Endodermal cell (in vitro differentiated cells): ENCODE data around the gene DYNLL2. TPM values are rescaled to one million over a fixed set of nuclear protein-coding genes. Genes with fewer than 3 reads are reported as not detected.

Source experiments
- DNase-seq: peaks from one replicate; pipeline ENCODE4 v3.0.0-alpha.2; 2017
- H3K27ac ChIP-seq: 2 replicates; pipeline ENCODE4 v1.5.1; 2013; ENCODE audit warnings: mild to moderate bottlenecking, low read depth, low read length, moderate library complexity
- H3K27me3 ChIP-seq: 2 replicates; pipeline ENCODE4 v1.6.1; 2013; ENCODE audit warnings: mild to moderate bottlenecking, low read length, moderate library complexity; ENCODE audit not compliant: insufficient read depth, control insufficient read depth, poor library complexity, severe bottlenecking
- H3K36me3 ChIP-seq: 2 replicates; pipeline ENCODE4 v1.7.0; 2013; ENCODE audit warnings: mild to moderate bottlenecking, low read length, moderate library complexity; ENCODE audit not compliant: control insufficient read depth, insufficient read depth
- H3K4me1 ChIP-seq: one replicate; pipeline ENCODE4 v1.7.0; 2013; ENCODE audit warnings: low read length; ENCODE audit not compliant: control insufficient read depth, insufficient read depth
- H3K4me3 ChIP-seq: 2 replicates; pipeline ENCODE4 v1.5.1; 2013; ENCODE audit warnings: mild to moderate bottlenecking, low read length, moderate library complexity
- H3K9ac ChIP-seq: 2 replicates; pipeline ENCODE4 v1.6.1; 2013; ENCODE audit warnings: mild to moderate bottlenecking, low read length, moderate library complexity; ENCODE audit not compliant: poor library complexity, severe bottlenecking; ENCODE audit errors: extremely low read depth
- H3K9me3 ChIP-seq: 2 replicates; pipeline ENCODE4 v1.6.1; 2013; ENCODE audit warnings: mild to moderate bottlenecking, low read length, moderate library complexity; ENCODE audit not compliant: control insufficient read depth
- H3K27ac Mint-ChIP-seq: 2 replicates; pipeline ENCODE4 v1.8.0; 2020; ENCODE audit warnings: mixed read lengths
- H3K27me3 Mint-ChIP-seq: 2 replicates; pipeline ENCODE4 v1.8.0; 2021; ENCODE audit warnings: mild to moderate bottlenecking, mixed read lengths; ENCODE audit not compliant: insufficient read depth
- H3K36me3 Mint-ChIP-seq: 2 replicates; pipeline ENCODE4 v1.8.0; 2020; ENCODE audit warnings: low read depth, mixed read lengths
- H3K4me1 Mint-ChIP-seq: 2 replicates; pipeline ENCODE4 v1.8.0; 2020; ENCODE audit warnings: mixed read lengths
- H3K4me3 Mint-ChIP-seq: 2 replicates; pipeline ENCODE4 v1.8.0; 2020; ENCODE audit warnings: mild to moderate bottlenecking, moderate library complexity, mixed read lengths
- H3K9me3 Mint-ChIP-seq: 2 replicates; pipeline ENCODE4 v1.8.0; 2020; ENCODE audit warnings: mild to moderate bottlenecking, mixed read lengths
- CTCF ChIP-seq: fragments of 200-600 bp; sonication (generic); conservative IDR thresholded peaks from 2 replicates; pipeline ENCODE4 v1.5.0; 2021; ENCODE audit warnings: antibody characterized with exemption, mild to moderate bottlenecking
- WGBS, 2 experiments: methylation state at CpG; one replicate each; pipeline versions ENCODE4 v1.1.5 to v1.1.7; 2013; ENCODE audit warnings: missing lambda C conversion rate in 2 of 2, mixed read lengths in 1 of 2; ENCODE audit not compliant: insufficient coverage in 1 of 2, insufficient read length in 1 of 2; 5-methylcytosine and 5-hydroxymethylcytosine counted together
- total RNA-seq, 2 donors: library from RNA; stranded (reverse); fragmentation: NEBNext Ultra II Directional in 1 of 2; extraction: Animal tissue kit (Norgen Biotek cat#: 25700) in 1 of 2; gene quantifications; 2 replicates in 1 of 2; 3 replicates in 1 of 2; pipeline ENCODE4 v1.2.1, GENCODE V29; 2021

The DYNLL2 gene
- total RNA-seq, 2 donors from 2014 or later, result 47.9 to 69.3 TPM

GRCh38 chr17:58091024-58091567 is 7.9 kb downstream of the DYNLL2 start:
- DNase-seq, result no peak
- H3K9me3 ChIP-seq, result no peaks in the 10 kb centered on the region
- 100% methylated on average over 2 of the region's 2 CpGs; no CpG with 5 or more reads in 1 of the 2 experiments for whole genome bisulfite sequencing, 2 experiments
- TF ChIP-seq CTCF, result no peak
- no peak overlapping the region for H3K4me3 ChIP-seq
- H3K9ac ChIP-seq, result no peak overlapping the region
- H3K4me1 Mint-ChIP-seq, result peaks cover 51% of the 10 kb centered on the region
- H3K27ac Mint-ChIP-seq, result no peak overlapping the region
- H3K9me3 Mint-ChIP-seq, result no peaks in the 10 kb centered on the region
- no peak overlapping the region for H3K4me3 Mint-ChIP-seq
- H3K36me3 Mint-ChIP-seq, result peaks cover 84% of the 10 kb centered on the region
- H3K27me3 Mint-ChIP-seq, result no peaks in the 10 kb centered on the region
- no peaks in the 10 kb centered on the region for H3K27me3 ChIP-seq
- no peak overlapping the region for H3K27ac ChIP-seq
- H3K36me3 ChIP-seq, result peaks cover 85% of the 10 kb centered on the region
- peaks cover 4% of the 10 kb centered on the region for H3K4me1 ChIP-seq

GRCh38 chr17:58092101-58092796 is 9.0 kb downstream of the DYNLL2 start:
- Mint-ChIP-seq H3K36me3 (peaks cover 72% of the 10 kb centered on the region), H3K9me3 (no peaks in the 10 kb centered on the region), H3K27me3 (no peaks in the 10 kb centered on the region), H3K4me1 (peaks cover 40% of the 10 kb centered on the region), H3K4me3 (no peak overlapping the region), H3K27ac (no peak overlapping the region)
- WGBS, 2 experiments, result 95 to 100% methylated on average over 4 of the region's 4 CpGs
- no peaks in the 10 kb centered on the region for H3K9me3 ChIP-seq
- DNase-seq, result peak; percentile 26
- TF ChIP-seq CTCF, result no peak
- H3K4me1 ChIP-seq, result no peaks in the 10 kb centered on the region
- H3K4me3 ChIP-seq, result no peak overlapping the region
- peaks cover 74% of the 10 kb centered on the region for H3K36me3 ChIP-seq
- no peaks in the 10 kb centered on the region for H3K27me3 ChIP-seq
- H3K9ac ChIP-seq, result no peak overlapping the region
- H3K27ac ChIP-seq, result no peak overlapping the region

GRCh38 chr17:58092797-58093385 is 9.7 kb downstream of the DYNLL2 start:
- Histone ChIP-seq H3K4me3 (no peak overlapping the region), H3K27me3 (no peaks in the 10 kb centered on the region), H3K9me3 (no peaks in the 10 kb centered on the region), H3K4me1 (no peaks in the 10 kb centered on the region), H3K9ac (no peak overlapping the region), H3K36me3 (peaks cover 67% of the 10 kb centered on the region), H3K27ac (no peak overlapping the region)
- Mint-ChIP-seq H3K9me3 (no peaks in the 10 kb centered on the region), H3K4me3 (no peak overlapping the region), H3K36me3 (peaks cover 66% of the 10 kb centered on the region), H3K4me1 (peaks cover 34% of the 10 kb centered on the region), H3K27ac (no peak overlapping the region), H3K27me3 (no peaks in the 10 kb centered on the region)
- TF ChIP-seq CTCF, result no peak
- WGBS, 2 experiments, result 79 to 86% methylated on average over 7 of the region's 7 CpGs
- peak; percentile 13 for DNase-seq
